GM12878 (cell line): Measurements from ENCODE around the gene TBCD. TPM values are rescaled to one million over a fixed set of nuclear protein-coding genes. Genes with fewer than 3 reads are reported as not detected.

Source experiments
- ATAC-seq: fragments of 200-7000 bp; cut with Tn5 transposase; 3 replicates; pipeline ENCODE4 v1.9.1; 2020; ENCODE audit warnings: mild to moderate bottlenecking, moderate library complexity
- BruUV-seq: library from RNA; stranded (reverse); fragments of 400-500 nt; replicated peaks from 2 replicates; lab custom pipeline; 2021; lab: Mats Ljungman, UMichigan
- CTCF ChIA-PET: fragments of 300-600 bp; sonication (Branson Sonifier 250); formaldehyde crosslinking; extraction: SDS; loops from one replicate; lab custom pipeline; 2021; ENCODE audit warnings: inconsistent platforms; lab: Yijun Ruan, JAX
- POLR2A ChIA-PET: fragments of 350-600 bp; formaldehyde crosslinking; extraction: SDS; loops from one replicate; lab custom pipeline; 2021; ENCODE audit warnings: inconsistent platforms; lab: Charles Lee
- RAD21 ChIA-PET: fragments of 300-600 bp; sonication (Branson Sonifier 250); formaldehyde crosslinking; loops from one replicate; lab custom pipeline; 2023; ENCODE audit warnings: antibody characterized with exemption; ENCODE audit not compliant: unreplicated experiment; lab: Charles Lee
- SMC1A ChIA-PET: fragments of 300-600 bp; sonication (Branson Sonifier 250); formaldehyde crosslinking; loops from one replicate; lab custom pipeline; 2023; ENCODE audit not compliant: unreplicated experiment, uncharacterized antibody; lab: Charles Lee
- DNase-seq: peaks from one replicate; pipeline ENCODE4 v3.0.0-alpha.2; 2011; ENCODE audit warnings: low read depth, low spot score
- FAIRE-seq: peaks from 3 replicates; lab custom pipeline; 2011; peaks lifted over from hg19 to GRCh38; lab: Jason Lieb, UNC
- H2AFZ ChIP-seq: 2 replicates; pipeline ENCODE4 v1.6.0; 2011; ENCODE audit warnings: low read depth, low read length, control low read depth; ENCODE audit not compliant: control insufficient read depth
- H3K27ac ChIP-seq: 2 replicates; pipeline ENCODE4 v1.5.1; 2011; ENCODE audit warnings: control low read depth; ENCODE audit not compliant: control insufficient read depth, insufficient read depth
- H3K27me3 ChIP-seq, 2 experiments: replicated peaks in 1 of 2; 2 replicates each; pipeline versions ENCODE4 v1.6.0 to v1.6.1; 2011; ENCODE audit warnings: low read length in 1 of 2; ENCODE audit not compliant: control insufficient read depth in 2 of 2, insufficient read depth in 2 of 2
- H3K36me3 ChIP-seq, 2 experiments: 2 replicates each; pipeline ENCODE4 v1.5.1; 2011; ENCODE audit warnings: low read length in 1 of 2; ENCODE audit not compliant: control insufficient read depth in 2 of 2, insufficient read depth in 2 of 2
- H3K4me1 ChIP-seq: 2 replicates; pipeline ENCODE4 v1.6.1; 2011; ENCODE audit warnings: mild to moderate bottlenecking, low read length, moderate library complexity, mixed read lengths; ENCODE audit not compliant: control insufficient read depth, insufficient read depth
- H3K4me2 ChIP-seq: 2 replicates; pipeline ENCODE4 v1.6.0; 2011; ENCODE audit warnings: control low read depth; ENCODE audit not compliant: control insufficient read depth, insufficient read depth
- H3K4me3 ChIP-seq: fragments of 200-600 bp; sonication (generic); 2 replicates; pipeline ENCODE4 v1.5.1; 2016
- H3K79me2 ChIP-seq: 2 replicates; pipeline ENCODE4 v1.6.0; 2011; ENCODE audit warnings: low read length; ENCODE audit not compliant: control insufficient read depth, insufficient read depth
- H3K9ac ChIP-seq: 2 replicates; pipeline ENCODE4 v1.8.0; 2011; ENCODE audit warnings: low read length, control low read depth, mixed read lengths; ENCODE audit not compliant: control insufficient read depth, insufficient read depth
- H3K9me3 ChIP-seq: replicated peaks from 3 replicates; pipeline ENCODE4 v1.5.1; 2011; ENCODE audit warnings: mild to moderate bottlenecking, low read length; ENCODE audit not compliant: control insufficient read depth, insufficient read depth
- H4K20me1 ChIP-seq: 2 replicates; pipeline ENCODE4 v1.6.0; 2011; ENCODE audit not compliant: control insufficient read depth, insufficient read depth
- ETV6 ChIP-seq, 2 experiments: fragments of 450-650 bp in 1 of 2; IDR thresholded peaks in 1 of 2; conservative IDR thresholded peaks in 1 of 2; 2 replicates each; pipeline ENCODE4 v1.6.1; 2014; ENCODE audit warnings: antibody characterized with exemption in 1 of 2, borderline replicate concordance in 1 of 2, low read depth in 1 of 2, mild to moderate bottlenecking in 1 of 2, moderate library complexity in 1 of 2
- FOXK2 ChIP-seq: fragments of 450-650 bp; IDR thresholded peaks from 2 replicates; pipeline ENCODE4 v1.6.1; 2017; ENCODE audit warnings: mild to moderate bottlenecking, moderate library complexity
- HCFC1 ChIP-seq: fragments of 150-350 bp; IDR thresholded peaks from 2 replicates; pipeline ENCODE4 v1.6.1; 2014; ENCODE audit warnings: low read length
- IKZF1 ChIP-seq: fragments of 450-650 bp; conservative IDR thresholded peaks from 2 replicates; pipeline ENCODE4 v1.6.1; 2017; ENCODE audit warnings: antibody characterized with exemption, mild to moderate bottlenecking
- RBBP5 ChIP-seq: fragments of 200-600 bp; sonication (generic); conservative IDR thresholded peaks from 2 replicates; pipeline ENCODE4 v1.6.1; 2016
- WGBS: methylation state at CpG from one replicate; pipeline ENCODE4 v1.1.6; 2016; ENCODE audit warnings: low lambda C conversion rate; ENCODE audit not compliant: insufficient replicate concordance, insufficient coverage; ENCODE audit errors: missing lambda C conversion rate; 5-methylcytosine and 5-hydroxymethylcytosine counted together
- in situ Hi-C: fragments of 300-500 bp; cut with MboI; formaldehyde crosslinking; loops from 9 replicates; pipeline ENCODE4 v1.14.3; 2018; ENCODE audit warnings: mixed read lengths
- intact Hi-C: fragments of 100-400 bp; cut with micrococcal nuclease; formaldehyde crosslinking; loops from one replicate; pipeline ENCODE4 v1.14.2; 2022; ENCODE audit not compliant: unreplicated experiment
- polyA plus RNA-seq, 11 experiments: library from polyadenylated mRNA; depleted of rRNA in 4 of 11; unstranded in 6 of 11; stranded (reverse) in 5 of 11; fragments of >200 nt; fragmentation: Nextera tagmentation in 4 of 11; fragmentation: Illumina TruSeq in 1 of 11; extraction: Ambion mirVana in 4 of 11; extraction: Trizol in 1 of 11; gene quantifications; 1 replicate in 1 of 11; 2 replicates in 10 of 11; pipeline versions ENCODE4 v1.2.1 to v1.2.3, GENCODE V29; 2011 to 2016; ENCODE audit warnings: inconsistent platforms in 2 of 11, missing spikeins in 2 of 11, low read depth in 1 of 11
- total RNA-seq, 4 experiments: library from RNA; depleted of rRNA in 3 of 4; stranded (reverse); fragments of >200 nt in 3 of 4; fragmentation: Illumina TruSeq in 1 of 4; extraction: Trizol in 1 of 4; gene quantifications; 2 replicates each; pipeline versions ENCODE4 v1.2.1 to v1.2.3, GENCODE V29; 2013 to 2021
- TF ChIP-seq, protein P1 (sequence below): fragments of 150-350 bp; IDR thresholded peaks from 2 replicates; pipeline ENCODE4 v1.6.1; 2014; ENCODE audit warnings: mild to moderate bottlenecking, low read depth, low read length
- TF ChIP-seq, protein P2 (sequence below): IDR thresholded peaks from 2 replicates; pipeline ENCODE4 v1.6.1; 2011; ENCODE audit warnings: borderline replicate concordance, low read depth, mild to moderate bottlenecking, moderate library complexity, low read length; ENCODE audit not compliant: insufficient read depth, poor library complexity, severe bottlenecking
- TF ChIP-seq, protein P3 (sequence below): IDR thresholded peaks from 2 replicates; pipeline ENCODE4 v1.6.1; 2012; ENCODE audit warnings: mild to moderate bottlenecking, low read depth, low read length

The TBCD gene
- total and polyA plus RNA-seq, 10 of the 15 experiments (the other 5 are each of a cell fraction or from before 2014, with no cell fraction given) = 10.3 to 114 (median 52.4) TPM

DNA sequence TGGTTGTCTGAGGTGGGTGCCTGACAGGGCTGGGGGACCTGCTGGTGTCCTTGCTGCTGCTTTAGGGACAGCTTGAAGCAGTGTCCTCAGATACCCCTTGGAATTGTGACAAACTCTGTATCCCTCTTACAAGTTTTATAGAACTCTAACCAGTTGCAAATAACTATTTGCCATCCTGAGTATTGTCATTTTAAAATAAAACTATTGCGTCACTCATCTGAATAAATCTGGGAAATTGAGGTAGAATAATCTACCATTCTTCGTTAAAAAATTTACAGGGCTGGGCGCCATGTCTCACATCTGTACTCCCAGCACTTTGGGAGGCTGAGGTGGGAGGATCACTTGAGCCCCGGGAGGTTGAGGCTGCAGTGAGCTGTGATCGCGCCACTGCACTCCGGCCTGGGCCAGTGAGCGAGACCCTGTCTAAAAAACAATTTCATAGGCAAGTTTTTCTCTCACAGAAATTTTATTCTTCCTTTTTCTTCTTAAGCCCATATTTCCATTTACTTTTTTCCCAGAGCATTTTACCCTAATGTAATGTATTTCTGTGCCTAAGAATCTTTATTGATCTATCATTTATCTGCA, 73.8 kb downstream of the TBCD start:
- Histone ChIP-seq H3K9me3 (no peaks in the 10 kb centered on the region), H3K27me3 (no peaks in the 10 kb centered on the region), H3K27ac (no peak overlapping the region), H2AFZ (no peak overlapping the region), H3K4me1 (no peaks in the 10 kb centered on the region), H3K36me3 (peaks cover 0 to 4% of the 10 kb centered on the region in 2 experiments; a peak in 3 of 4 replicates), H3K4me2 (no peak overlapping the region), H3K79me2 (no peaks in the 10 kb centered on the region), H4K20me1 (no peaks in the 10 kb centered on the region), H3K4me3 (no peak overlapping the region), H3K9ac (no peak overlapping the region)
- no peak for DNase-seq
- no peak for ATAC-seq
- no peak for TF ChIP-seq IKZF1
- TF ChIP-seq, protein P1, sequence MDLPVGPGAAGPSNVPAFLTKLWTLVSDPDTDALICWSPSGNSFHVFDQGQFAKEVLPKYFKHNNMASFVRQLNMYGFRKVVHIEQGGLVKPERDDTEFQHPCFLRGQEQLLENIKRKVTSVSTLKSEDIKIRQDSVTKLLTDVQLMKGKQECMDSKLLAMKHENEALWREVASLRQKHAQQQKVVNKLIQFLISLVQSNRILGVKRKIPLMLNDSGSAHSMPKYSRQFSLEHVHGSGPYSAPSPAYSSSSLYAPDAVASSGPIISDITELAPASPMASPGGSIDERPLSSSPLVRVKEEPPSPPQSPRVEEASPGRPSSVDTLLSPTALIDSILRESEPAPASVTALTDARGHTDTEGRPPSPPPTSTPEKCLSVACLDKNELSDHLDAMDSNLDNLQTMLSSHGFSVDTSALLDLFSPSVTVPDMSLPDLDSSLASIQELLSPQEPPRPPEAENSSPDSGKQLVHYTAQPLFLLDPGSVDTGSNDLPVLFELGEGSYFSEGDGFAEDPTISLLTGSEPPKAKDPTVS = no peak
- TF ChIP-seq HCFC1 = no peak
- TF ChIP-seq FOXK2 = no peak
- TF ChIP-seq, protein P2, sequence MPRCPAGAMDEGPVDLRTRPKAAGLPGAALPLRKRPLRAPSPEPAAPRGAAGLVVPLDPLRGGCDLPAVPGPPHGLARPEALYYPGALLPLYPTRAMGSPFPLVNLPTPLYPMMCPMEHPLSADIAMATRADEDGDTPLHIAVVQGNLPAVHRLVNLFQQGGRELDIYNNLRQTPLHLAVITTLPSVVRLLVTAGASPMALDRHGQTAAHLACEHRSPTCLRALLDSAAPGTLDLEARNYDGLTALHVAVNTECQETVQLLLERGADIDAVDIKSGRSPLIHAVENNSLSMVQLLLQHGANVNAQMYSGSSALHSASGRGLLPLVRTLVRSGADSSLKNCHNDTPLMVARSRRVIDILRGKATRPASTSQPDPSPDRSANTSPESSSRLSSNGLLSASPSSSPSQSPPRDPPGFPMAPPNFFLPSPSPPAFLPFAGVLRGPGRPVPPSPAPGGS = no peak
- TF ChIP-seq, protein P3, sequence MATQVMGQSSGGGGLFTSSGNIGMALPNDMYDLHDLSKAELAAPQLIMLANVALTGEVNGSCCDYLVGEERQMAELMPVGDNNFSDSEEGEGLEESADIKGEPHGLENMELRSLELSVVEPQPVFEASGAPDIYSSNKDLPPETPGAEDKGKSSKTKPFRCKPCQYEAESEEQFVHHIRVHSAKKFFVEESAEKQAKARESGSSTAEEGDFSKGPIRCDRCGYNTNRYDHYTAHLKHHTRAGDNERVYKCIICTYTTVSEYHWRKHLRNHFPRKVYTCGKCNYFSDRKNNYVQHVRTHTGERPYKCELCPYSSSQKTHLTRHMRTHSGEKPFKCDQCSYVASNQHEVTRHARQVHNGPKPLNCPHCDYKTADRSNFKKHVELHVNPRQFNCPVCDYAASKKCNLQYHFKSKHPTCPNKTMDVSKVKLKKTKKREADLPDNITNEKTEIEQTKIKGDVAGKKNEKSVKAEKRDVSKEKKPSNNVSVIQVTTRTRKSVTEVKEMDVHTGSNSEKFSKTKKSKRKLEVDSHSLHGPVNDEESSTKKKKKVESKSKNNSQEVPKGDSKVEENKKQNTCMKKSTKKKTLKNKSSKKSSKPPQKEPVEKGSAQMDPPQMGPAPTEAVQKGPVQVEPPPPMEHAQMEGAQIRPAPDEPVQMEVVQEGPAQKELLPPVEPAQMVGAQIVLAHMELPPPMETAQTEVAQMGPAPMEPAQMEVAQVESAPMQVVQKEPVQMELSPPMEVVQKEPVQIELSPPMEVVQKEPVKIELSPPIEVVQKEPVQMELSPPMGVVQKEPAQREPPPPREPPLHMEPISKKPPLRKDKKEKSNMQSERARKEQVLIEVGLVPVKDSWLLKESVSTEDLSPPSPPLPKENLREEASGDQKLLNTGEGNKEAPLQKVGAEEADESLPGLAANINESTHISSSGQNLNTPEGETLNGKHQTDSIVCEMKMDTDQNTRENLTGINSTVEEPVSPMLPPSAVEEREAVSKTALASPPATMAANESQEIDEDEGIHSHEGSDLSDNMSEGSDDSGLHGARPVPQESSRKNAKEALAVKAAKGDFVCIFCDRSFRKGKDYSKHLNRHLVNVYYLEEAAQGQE = no peak
- no peak for TF ChIP-seq RBBP5
- TF ChIP-seq ETV6 (conservative IDR thresholded peaks at IDR 0.05 in 1 of 2, IDR thresholded peaks at IDR 0.05 in 1 of 2; ENCODE audit: borderline replicate concordance in 1 of 2, low read depth in 1 of 2) = no peak
- in situ Hi-C loops = no loop called here
- no peak for FAIRE-seq
- POLR2A ChIA-PET = no interaction called here
- intact Hi-C loops = no loop called here
- CTCF ChIA-PET = no interaction called here
- no TSS peak for BruUV-seq
- RAD21 ChIA-PET = no interaction called here
- 97% methylated on average over 8 of the region's 8 CpGs for WGBS
- SMC1A ChIA-PET = no interaction called here
